WI38 (cell line): ENCODE measurements around the gene TEX35.

Experiments used
- H3K4me3 ChIP-seq: 2 replicates; pipeline ENCODE4 v1.5.1; 2011; ENCODE audit warnings: low read depth, mild to moderate bottlenecking, control low read depth, low read length
- TF ChIP-seq, protein P1 (sequence below): IDR thresholded peaks from 2 replicates; pipeline ENCODE4 v1.5.1; 2012; ENCODE audit warnings: low read depth, mild to moderate bottlenecking, control low read depth, low read length

Gene TEX35

DNA sequence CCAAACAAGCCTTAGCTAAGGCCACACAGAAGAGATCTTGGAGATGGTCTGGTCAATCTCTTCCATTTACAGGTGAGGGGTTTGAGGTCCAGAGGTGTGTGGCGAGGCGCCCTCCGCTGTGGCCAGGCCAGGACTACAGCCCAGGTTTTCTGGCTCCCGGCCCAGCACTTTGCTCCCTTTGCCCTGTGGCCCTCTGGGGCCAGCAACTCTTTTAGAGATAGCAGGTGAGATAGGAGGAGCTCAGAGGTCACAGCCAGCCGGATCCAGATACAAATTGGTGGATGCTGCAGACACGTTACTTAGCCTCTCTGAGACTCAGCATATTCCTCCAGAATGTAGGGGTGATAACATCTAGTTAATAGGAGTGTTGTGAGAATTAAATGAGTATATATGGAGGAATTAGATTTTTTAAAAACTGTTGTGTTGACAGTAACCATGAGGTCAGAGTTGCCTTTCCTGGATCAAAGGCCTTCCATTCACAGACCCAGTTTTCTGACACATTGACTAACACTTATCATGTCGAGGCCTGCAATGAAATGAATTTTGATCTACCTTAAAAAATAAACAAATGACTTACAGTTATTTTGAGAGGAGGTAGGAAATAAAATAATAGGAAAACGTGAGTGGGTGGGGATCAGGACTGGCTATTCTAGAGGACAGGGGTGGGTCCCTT, 16.6 kb downstream of the TEX35 start:
- TF ChIP-seq, protein P1, sequence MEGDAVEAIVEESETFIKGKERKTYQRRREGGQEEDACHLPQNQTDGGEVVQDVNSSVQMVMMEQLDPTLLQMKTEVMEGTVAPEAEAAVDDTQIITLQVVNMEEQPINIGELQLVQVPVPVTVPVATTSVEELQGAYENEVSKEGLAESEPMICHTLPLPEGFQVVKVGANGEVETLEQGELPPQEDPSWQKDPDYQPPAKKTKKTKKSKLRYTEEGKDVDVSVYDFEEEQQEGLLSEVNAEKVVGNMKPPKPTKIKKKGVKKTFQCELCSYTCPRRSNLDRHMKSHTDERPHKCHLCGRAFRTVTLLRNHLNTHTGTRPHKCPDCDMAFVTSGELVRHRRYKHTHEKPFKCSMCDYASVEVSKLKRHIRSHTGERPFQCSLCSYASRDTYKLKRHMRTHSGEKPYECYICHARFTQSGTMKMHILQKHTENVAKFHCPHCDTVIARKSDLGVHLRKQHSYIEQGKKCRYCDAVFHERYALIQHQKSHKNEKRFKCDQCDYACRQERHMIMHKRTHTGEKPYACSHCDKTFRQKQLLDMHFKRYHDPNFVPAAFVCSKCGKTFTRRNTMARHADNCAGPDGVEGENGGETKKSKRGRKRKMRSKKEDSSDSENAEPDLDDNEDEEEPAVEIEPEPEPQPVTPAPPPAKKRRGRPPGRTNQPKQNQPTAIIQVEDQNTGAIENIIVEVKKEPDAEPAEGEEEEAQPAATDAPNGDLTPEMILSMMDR = no peak
- no peak overlapping the region for H3K4me3 ChIP-seq

DNA sequence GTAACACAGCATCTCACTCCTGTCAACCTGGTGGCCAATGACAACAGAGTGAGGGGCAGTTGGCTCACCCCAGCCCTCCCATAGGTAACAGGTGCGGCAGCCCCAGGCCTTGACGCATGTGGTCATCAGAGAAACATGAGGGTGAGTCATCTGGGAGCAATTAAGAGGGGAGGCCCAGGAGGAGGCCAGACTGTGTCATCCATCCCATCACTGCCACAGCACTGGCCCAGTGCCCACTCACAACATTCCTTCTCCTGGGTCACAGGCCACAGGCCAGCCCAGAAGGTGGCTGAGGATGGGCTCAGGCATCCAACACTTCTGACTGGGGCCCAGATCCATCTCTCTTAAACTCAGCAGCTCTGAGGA, 17.1 kb downstream of the TEX35 start:
- TF ChIP-seq, protein P1 = no peak

DNA sequence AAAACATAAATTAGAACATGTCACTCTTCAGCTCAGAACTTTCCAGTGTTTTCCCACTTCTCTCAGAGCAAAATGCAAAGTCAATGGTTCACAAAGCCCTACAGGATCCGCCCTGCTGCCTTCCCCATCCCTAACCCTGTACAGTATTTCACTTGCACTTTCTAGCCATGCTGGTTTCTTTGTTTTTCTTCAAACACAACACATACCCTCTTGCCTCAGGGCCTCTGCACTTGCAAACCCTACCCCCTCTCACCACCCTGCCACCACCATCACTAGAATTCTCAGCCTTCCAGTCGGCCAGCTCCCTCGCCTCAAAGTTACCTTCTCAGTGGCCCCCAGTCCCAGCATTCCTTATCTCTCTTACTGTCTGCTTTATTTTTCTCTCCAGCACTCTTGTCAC, 17.6 kb downstream of the TEX35 start:
- H3K4me3 ChIP-seq = no peak overlapping the region
- TF ChIP-seq, protein P1 = no peak

More for the DNA sequence above, 17.1 kb downstream of the TEX35 start:
- H3K4me3 ChIP-seq = no peak overlapping the region

DNA sequence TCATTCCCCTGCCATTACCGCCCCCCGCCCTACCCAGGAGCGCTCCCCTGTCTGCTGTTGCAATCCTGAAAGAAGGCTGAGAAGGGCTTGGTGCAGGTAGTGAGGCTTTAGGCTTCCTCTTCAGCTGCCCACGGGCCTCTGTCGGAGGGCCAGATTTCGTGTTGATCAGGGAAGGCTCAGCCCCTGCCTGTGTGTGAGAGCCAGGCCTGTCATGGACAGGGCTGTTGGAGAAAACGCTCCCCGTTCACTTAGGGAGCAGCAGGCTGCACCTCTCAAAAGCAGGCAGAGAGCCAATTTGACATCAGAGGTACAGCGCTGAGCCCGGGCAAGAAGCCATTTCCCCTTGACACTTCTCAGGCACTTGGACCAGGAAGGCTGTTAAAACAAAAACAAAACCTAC, 19.0 kb downstream of the TEX35 start:
- TF ChIP-seq, protein P1 = no peak
- no peak overlapping the region for H3K4me3 ChIP-seq

DNA sequence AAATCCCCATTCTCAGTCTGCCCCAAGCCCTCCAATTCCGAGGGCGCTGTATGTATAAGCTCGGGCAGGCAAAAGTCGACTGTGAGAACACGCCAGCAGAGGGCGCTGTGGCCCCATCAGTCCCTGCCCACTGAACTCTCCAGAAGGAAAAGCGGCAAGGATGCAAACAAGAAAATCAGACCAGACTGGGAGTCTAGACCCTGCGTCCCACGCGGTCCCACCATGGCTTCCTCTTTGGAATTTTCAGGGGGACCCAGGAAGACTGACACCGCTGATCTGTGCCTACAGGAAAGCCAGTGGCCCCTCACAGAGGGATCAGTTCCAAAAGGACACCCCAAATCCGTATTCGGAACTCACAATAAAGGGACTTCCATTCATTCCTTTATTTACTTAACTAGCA, 19.5 kb downstream of the TEX35 start:
- no peak overlapping the region for H3K4me3 ChIP-seq
- TF ChIP-seq, protein P1 = peak; percentile 85

DNA sequence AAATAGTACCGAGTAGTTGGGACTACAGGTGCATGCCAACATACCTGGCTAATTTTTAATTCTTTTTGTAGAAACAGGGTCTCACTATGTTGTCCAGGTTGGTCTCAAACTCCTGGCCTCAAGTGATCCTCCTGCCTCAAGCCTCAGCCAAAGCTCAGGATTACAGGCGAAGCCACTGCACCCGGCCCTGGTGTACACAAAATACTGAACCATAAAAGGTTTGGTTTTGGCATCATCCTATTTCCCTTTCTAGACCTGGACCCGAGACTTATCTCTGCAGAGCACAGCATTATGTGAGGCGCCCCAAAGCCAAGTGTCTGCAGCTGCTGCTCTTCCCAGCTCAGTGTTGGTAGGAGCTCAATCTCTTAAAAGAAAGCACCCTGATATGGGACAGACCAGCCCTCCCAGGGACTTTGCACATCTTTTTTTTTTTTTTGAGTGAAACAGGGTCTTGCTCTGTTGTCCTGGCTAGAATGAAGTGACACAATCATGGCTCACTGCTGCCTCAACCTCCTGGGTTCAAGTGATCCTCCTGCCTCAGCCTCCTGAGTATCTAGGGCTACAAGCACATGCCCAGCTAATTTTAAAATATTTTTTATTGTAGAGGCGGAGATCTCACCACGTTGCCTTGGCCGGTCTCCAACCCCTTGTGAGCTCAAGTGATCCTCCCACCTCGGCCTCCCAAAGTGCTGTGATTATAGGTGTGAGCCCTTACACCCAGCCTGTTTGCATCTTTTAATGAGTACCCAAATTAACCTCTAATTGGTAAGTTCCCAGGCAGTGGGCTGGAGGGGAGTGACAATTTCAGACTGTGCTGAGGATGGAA, 20.4 kb downstream of the TEX35 start:
- TF ChIP-seq, protein P1 = no peak
- H3K4me3 ChIP-seq = no peak overlapping the region
